T-helper 2 cell (primary cell): ENCODE data around the gene VWA5B1.

ENCODE experiments used
- DNase-seq, 5 experiments: peaks; one replicate each; pipeline versions ENCODE4 v3.0.0 to v3.0.0-alpha.2; 2012 to 2022

Gene VWA5B1

DNA sequence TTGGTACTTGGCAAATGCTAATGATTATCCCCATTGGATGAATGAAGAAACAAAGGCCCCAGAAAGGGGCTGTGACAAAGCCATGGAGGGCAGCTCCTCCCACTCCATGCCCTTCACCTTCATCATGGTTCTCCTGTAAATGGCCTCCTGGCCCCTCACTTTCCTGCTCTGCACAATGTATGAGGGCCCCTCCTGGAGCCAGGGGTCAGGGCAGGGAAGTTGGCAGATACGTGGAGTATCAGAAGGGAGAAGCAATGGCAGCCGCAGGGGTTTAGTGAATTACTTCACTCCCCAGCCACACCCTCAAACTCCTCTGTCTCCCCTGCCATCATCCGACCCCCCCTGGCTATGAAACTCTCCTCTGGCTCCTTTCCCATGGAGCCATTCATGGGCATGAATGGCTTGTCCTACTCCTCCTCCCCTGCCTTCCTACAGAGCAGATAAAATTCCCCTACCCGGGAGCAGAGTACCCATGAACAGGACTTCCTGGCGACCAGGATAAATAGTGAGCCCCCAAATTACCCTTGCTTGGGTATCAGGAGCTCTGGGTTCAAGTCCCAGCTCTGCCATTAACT is 109.0 kb downstream of the VWA5B1 start:
- DNase-seq = no peak

- DNase-seq = no peak
Observed at GRCh38 chr1:20400341-20401177, 109.9 kb downstream of the VWA5B1 start.

DNA sequence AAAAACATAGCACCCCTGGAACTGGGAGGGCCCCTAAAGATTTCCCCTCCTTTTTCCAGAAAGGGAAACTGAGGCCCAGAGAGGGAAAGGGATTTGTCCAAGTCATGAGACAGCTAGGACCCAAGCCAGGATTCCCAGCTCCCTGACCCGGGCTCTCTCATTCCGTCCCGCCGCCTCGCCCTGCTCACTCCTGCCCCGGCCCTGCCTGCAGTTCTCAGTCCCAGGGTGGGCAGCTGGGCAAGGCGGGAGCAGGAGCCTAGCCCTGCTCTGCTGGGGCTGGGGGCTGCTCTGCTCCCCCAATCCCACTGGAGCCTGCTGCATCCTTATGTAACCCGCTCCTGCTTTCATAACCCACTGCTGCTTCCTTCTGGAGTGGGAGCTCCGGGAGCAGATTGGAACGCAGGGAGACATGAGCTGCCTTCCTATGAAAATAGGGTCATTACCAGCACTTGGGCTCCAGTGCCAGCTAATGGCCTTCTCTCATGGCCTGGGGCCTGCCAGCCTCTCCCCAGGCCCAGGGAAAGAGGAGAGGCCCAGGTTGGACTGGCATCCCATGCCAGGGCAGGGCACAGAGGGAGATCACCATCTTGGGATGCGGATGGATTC is 110.8 kb downstream of the VWA5B1 start:
- no peak for DNase-seq

DNA sequence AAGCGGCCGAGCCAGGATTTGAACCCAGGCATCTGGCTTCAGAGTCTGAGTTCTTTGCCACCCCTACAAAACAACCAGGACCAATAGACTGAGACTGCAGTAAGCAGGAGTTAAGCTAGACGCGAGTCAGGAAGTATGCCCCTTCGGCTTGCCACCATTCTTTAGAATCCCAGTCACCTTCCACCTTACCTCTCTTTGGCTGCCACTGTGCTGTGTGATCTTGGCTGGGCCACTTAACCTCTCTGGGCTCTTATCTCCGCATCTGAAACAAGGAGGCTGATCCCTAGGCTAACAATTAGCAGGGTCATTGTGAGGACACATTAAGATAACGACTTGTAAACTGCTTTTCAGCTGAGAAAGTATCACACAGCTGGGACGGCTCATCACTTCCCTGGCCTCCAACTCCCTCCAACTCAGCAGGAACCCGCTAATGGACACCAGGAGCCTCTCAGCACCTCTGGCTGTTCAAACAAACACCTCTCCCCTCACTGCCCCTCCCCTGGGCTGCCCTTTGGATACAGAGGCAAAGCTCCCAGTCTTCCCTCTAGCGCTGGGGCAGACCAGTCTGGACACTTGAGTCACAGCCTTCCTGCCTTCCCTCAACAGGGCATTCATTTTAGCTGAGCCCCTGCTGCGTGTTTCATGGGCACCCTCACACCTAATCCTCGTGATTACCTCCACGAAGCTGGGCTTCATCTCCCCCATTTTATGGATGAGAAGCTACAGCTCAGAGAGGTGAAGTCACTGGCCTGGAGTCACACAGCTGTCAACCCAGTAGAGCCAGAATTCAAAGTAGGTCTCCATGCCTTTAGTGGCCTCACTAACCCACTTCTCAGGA is 112.1 kb downstream of the VWA5B1 start:
- no peak for DNase-seq

GRCh38 chr1:20403423-20404145 is 112.9 kb downstream of the VWA5B1 start:
- DNase-seq = no peak

DNA sequence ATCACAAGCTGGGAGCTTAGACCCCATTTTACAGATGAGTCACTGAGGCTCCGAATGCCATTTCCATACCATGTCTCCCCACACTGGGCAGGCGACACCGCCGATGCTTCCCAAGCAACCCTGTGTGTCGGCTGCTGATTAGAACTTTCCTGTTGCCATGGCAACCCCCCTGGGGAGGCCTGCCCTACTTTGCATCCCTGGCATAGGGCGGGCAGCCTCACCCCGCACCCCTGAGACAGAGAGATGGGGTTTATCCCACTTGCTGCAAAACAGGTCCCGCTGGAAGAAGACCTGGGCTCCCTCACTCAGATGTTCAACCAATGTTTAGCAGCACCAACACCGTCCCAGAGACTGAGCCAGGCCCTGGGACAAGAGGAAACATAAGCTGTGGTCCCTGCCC is 113.8 kb downstream of the VWA5B1 start:
- no peak for DNase-seq
